ENCODE measurements around the gene DCAF8. TPM values are rescaled to one million over a fixed set of nuclear protein-coding genes. Genes with fewer than 3 reads are reported as not detected.
A peak's percentile ranks its signal among the peaks of the same experiment; 100 is the strongest.
"Not testable (repeated sequence)": the region's sequence is repeated elsewhere in the genome, so short reads cannot be mapped to it uniquely, and the experiment has no call there.

DCAF8 gene
- total and polyA plus RNA-seq, 2 donors (not counting 1 experiment from before 2014, with no cell fraction given): 194 to 266 TPM

DNA sequence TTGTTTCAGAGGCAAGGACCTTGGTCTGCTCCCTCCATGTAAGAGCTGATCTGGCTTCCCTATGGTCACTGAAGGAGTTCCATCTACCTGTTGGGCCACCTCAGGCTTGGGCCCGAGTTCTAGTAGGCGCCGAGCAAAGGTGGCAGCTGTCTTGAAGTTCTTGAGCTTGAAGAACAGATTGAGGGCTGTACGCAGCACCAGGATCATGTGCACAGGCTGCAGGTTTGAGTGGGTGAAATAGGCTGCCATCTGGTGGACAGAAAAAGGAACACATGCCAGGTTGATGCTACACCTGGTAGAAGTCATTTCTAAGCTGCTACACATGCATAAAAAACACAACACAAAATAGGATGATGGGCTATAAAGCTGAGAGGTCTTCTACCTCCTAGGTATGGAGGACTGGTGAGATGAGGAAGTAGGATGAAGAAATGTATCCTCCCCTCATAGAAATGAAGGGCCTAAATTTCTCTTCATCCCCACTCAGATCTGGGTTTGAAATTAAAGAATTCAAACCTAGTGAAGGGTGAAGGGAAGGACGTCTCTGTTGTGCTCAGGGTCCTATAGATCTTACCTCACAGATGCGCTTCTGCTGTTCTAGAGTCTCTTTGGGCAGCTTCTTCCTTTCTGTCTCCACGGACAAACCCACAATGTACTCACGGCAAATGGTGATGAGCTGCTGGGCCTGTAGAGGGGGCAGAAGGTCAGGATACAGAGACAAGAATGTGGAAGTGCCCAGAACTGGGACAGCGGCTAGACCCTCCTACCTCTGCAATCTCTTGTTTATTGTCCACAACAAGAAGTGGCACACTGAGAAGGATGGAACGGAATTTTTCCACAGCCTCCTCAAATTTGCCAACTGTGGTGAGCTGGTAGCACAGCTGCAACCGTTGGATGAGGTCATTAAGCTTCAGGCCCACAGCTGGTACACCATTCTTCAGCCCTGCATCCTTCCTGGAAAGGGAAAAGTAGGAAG, 29.2 kb upstream of the DCAF8 start:
- TF ChIP-seq, protein P1, sequence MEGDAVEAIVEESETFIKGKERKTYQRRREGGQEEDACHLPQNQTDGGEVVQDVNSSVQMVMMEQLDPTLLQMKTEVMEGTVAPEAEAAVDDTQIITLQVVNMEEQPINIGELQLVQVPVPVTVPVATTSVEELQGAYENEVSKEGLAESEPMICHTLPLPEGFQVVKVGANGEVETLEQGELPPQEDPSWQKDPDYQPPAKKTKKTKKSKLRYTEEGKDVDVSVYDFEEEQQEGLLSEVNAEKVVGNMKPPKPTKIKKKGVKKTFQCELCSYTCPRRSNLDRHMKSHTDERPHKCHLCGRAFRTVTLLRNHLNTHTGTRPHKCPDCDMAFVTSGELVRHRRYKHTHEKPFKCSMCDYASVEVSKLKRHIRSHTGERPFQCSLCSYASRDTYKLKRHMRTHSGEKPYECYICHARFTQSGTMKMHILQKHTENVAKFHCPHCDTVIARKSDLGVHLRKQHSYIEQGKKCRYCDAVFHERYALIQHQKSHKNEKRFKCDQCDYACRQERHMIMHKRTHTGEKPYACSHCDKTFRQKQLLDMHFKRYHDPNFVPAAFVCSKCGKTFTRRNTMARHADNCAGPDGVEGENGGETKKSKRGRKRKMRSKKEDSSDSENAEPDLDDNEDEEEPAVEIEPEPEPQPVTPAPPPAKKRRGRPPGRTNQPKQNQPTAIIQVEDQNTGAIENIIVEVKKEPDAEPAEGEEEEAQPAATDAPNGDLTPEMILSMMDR (IDR thresholded peaks at IDR 0.05): peak; percentile 87
- TF ChIP-seq EZH2 (IDR thresholded peaks at IDR 0.05; ENCODE audit: borderline replicate concordance, insufficient read depth, low read depth, low read length, poor library complexity, severe bottlenecking): no peak
- Histone ChIP-seq H3K9me3 (ENCODE audit: control extremely low read depth in 1 of 3, control insufficient read depth in 2 of 3, insufficient read depth in 1 of 3, low read length in 2 of 3) (no peaks in the 10 kb centered on the region), H3K4me3 (ENCODE audit: control extremely low read depth in 1 of 5, extremely low read depth in 1 of 5, insufficient read depth in 1 of 5, low read depth in 2 of 5, low read length in 4 of 5) (no peak overlapping the region), H3K36me3 (replicated peaks in 1 of 2; ENCODE audit: control extremely low read depth in 1 of 2, control insufficient read depth in 1 of 2, extremely low read depth in 1 of 2, insufficient read depth in 2 of 2, low read length in 1 of 2) (peaks cover 19 to 80% of the 10 kb centered on the region in 2 experiments), H3K27me3 (replicated peaks in 1 of 4; ENCODE audit: control extremely low read depth in 1 of 4, control insufficient read depth in 3 of 4, insufficient read depth in 4 of 4, low read length in 3 of 4) (no peaks in the 10 kb centered on the region), H3K4me2 (replicated peaks; ENCODE audit: low read depth, low read length, poor library complexity, severe bottlenecking) (no peak overlapping the region), H3K9ac (ENCODE audit: low read length) (no peak overlapping the region), H3K27ac (ENCODE audit: low read length in 2 of 2) (peak overlapping the region in 1 of 2 donors; percentile 24), H2AFZ (ENCODE audit: insufficient read depth, low read depth, low read length, poor library complexity, severe bottlenecking) (no peak overlapping the region), H3K79me2 (ENCODE audit: control insufficient read depth, insufficient read depth, low read length) (no peaks in the 10 kb centered on the region), H3K4me1 (ENCODE audit: control insufficient read depth in 2 of 2, insufficient read depth in 2 of 2, low read length in 2 of 2) (no peaks in the 10 kb centered on the region), H4K20me1 (ENCODE audit: control insufficient read depth, insufficient read depth, low read length, poor library complexity, severe bottlenecking) (no peaks in the 10 kb centered on the region)
- intact Hi-C loops (cut with micrococcal nuclease): loop anchor here (1.0 to 2.0 kb wide), 3 partner anchors 85 to 190 kb away; no protein-coding TSS in a partner anchor
- DNase-seq (peak; percentile 84), ATAC-seq (ENCODE audit: low read depth) (peak; percentile 97)
- no peaks in the 10 kb centered on the region for H3K9me3 Mint-ChIP-seq (ENCODE audit: insufficient read depth)
- peak overlapping the region; percentile 8 for H3K27ac Mint-ChIP-seq
- no peaks in the 10 kb centered on the region for H3K27me3 Mint-ChIP-seq
- WGBS (ENCODE audit: insufficient coverage): 32% methylated on average over 5 of the region's 11 CpGs
- ChIA-PET POLR2A (interaction anchor here (0.6 to 1.5 kb wide), 5 partner anchors 29 to 249 kb away, joined by 3 to 6 read pairs (median 3); partner anchors contain the start of genes DCAF8 and IGSF8), CTCF (interaction anchor here (0.5 to 8.2 kb wide), 70 partner anchors 10 to 874 kb away, joined by 3 to 160 read pairs (median 6); partner anchors contain the start of genes CASQ1, COPA, DCAF8 and IGSF8)
- peaks cover 3% of the 10 kb centered on the region for H3K4me1 Mint-ChIP-seq
- no peak overlapping the region for H3K4me3 Mint-ChIP-seq

DNA sequence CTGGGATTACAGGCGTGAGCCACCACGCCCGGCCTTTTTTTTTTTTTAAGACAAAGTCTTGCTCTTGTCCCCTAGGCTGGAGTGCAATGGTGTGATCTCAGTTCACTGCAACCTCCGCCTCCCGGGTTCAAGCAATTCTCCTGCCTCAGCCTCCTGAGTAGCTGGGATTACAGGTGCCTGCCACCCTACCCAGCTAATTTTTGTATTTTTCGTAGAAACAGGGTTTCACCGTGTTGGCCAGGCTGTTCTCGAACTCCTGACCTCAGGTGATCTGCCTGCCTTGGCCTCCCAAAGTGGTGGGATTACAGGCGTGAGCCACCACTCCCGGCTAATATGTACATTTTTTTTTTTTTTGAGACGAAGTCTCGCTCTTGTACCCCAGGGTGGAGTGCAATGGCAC, 25.4 kb upstream of the DCAF8 start:
- peaks cover 9 to 21% of the 10 kb centered on the region in 2 donors for H3K4me1 ChIP-seq (ENCODE audit: control insufficient read depth in 2 of 2, insufficient read depth in 2 of 2, low read length in 2 of 2)
- WGBS (ENCODE audit: insufficient coverage): 98% methylated on average over 6 of the region's 12 CpGs
- H3K27me3 Mint-ChIP-seq; H3K9me3 Mint-ChIP-seq (ENCODE audit: insufficient read depth); H3K9me3 ChIP-seq (ENCODE audit: control extremely low read depth in 1 of 3, control insufficient read depth in 2 of 3, insufficient read depth in 1 of 3, low read length in 2 of 3); DNase-seq; POLR2A ChIA-PET; H3K27ac ChIP-seq (ENCODE audit: low read length in 2 of 2); H4K20me1 ChIP-seq (ENCODE audit: control insufficient read depth, insufficient read depth, low read length, poor library complexity, severe bottlenecking); H2AFZ ChIP-seq (ENCODE audit: insufficient read depth, low read depth, low read length, poor library complexity, severe bottlenecking); H3K27me3 ChIP-seq (replicated peaks in 1 of 4; ENCODE audit: control extremely low read depth in 1 of 4, control insufficient read depth in 3 of 4, insufficient read depth in 4 of 4, low read length in 3 of 4); H3K4me3 Mint-ChIP-seq; H3K4me2 ChIP-seq (replicated peaks; ENCODE audit: low read depth, low read length, poor library complexity, severe bottlenecking); H3K27ac Mint-ChIP-seq; intact Hi-C loops (cut with micrococcal nuclease); H3K9ac ChIP-seq (ENCODE audit: low read length); H3K4me3 ChIP-seq (ENCODE audit: control extremely low read depth in 1 of 5, extremely low read depth in 1 of 5, insufficient read depth in 1 of 5, low read depth in 2 of 5, low read length in 4 of 5); ATAC-seq (ENCODE audit: low read depth): not testable (repeated sequence)
- CTCF ChIA-PET: interaction anchor here (0.7 to 8.2 kb wide), 10 partner anchors 8 to 385 kb away, joined by 3 to 160 read pairs (median 4); partner anchors contain the start of gene CASQ1
- H3K79me2 ChIP-seq (ENCODE audit: control insufficient read depth, insufficient read depth, low read length): peaks cover 30% of the 10 kb centered on the region
- peaks cover 8 to 43% of the 10 kb centered on the region in 2 experiments for H3K36me3 ChIP-seq (replicated peaks in 1 of 2; ENCODE audit: control extremely low read depth in 1 of 2, control insufficient read depth in 1 of 2, extremely low read depth in 1 of 2, insufficient read depth in 2 of 2, low read length in 1 of 2)
- peaks cover 22% of the 10 kb centered on the region for H3K4me1 Mint-ChIP-seq
